GM18520 (cell line): Measurements from ENCODE around the gene MALT1.
"Not testable (repeated sequence)": the region's sequence is repeated elsewhere in the genome, so short reads cannot be mapped to it uniquely, and the experiment has no call there.

ENCODE experiments used
- ATAC-seq: cut with Tn5 transposase; IDR thresholded peaks from one replicate; pipeline ENCODE4 v1.9.1; 2021; ENCODE audit not compliant: unreplicated experiment

Gene MALT1

GRCh38 chr18:58671111-58671631, at the start of gene MALT1:
Gene MALT1 (plus strand): TSS chr18:58671465. CDS start chr18:58671644, 179 bp downstream.
- ATAC-seq: peak; percentile 73

GRCh38 chr18:58624011-58624410, 47.3 kb upstream of the MALT1 start:
- no peak for ATAC-seq

- no peak for ATAC-seq
These were observed 45.4 kb upstream of the MALT1 start for GRCh38 chr18:58625839-58626238.

GRCh38 chr18:58630071-58630470, 41.2 kb upstream of the MALT1 start:
- no peak for ATAC-seq

GRCh38 chr18:58631301-58631700, 40.0 kb upstream of the MALT1 start:
- no peak for ATAC-seq

- no peak for ATAC-seq
These were observed 38.7 kb upstream of the MALT1 start for GRCh38 chr18:58632552-58632951.

- no peak for ATAC-seq
These were observed 37.4 kb upstream of the MALT1 start for GRCh38 chr18:58633874-58634273.

GRCh38 chr18:58635891-58636290, 35.4 kb upstream of the MALT1 start:
- ATAC-seq: no peak

GRCh38 chr18:58637197-58637596, 34.1 kb upstream of the MALT1 start:
- no peak for ATAC-seq

- ATAC-seq: no peak
These were observed 33.3 kb upstream of the MALT1 start for GRCh38 chr18:58637946-58638345.

GRCh38 chr18:58638441-58638840, 32.8 kb upstream of the MALT1 start:
- ATAC-seq: no peak

- ATAC-seq: no peak
These were observed 32.0 kb upstream of the MALT1 start for GRCh38 chr18:58639237-58639636.

GRCh38 chr18:58639751-58640427, 31.4 kb upstream of the MALT1 start:
- ATAC-seq: no peak

GRCh38 chr18:58640428-58640805, 30.8 kb upstream of the MALT1 start:
- ATAC-seq: no peak

GRCh38 chr18:58640891-58641610, 30.2 kb upstream of the MALT1 start:
- no peak for ATAC-seq

- ATAC-seq: not testable (repeated sequence)
These were observed 27.7 kb upstream of the MALT1 start for GRCh38 chr18:58643557-58643956.

- no peak for ATAC-seq
These were observed 25.9 kb upstream of the MALT1 start for GRCh38 chr18:58645398-58645797.

GRCh38 chr18:58646334-58646862, 24.9 kb upstream of the MALT1 start:
- ATAC-seq: no peak

GRCh38 chr18:58649966-58650816, 21.1 kb upstream of the MALT1 start:
- ATAC-seq: peak; percentile 78

GRCh38 chr18:58650830-58651229, 20.4 kb upstream of the MALT1 start:
- not testable (repeated sequence) for ATAC-seq

- ATAC-seq: not testable (repeated sequence)
These were observed 18.0 kb upstream of the MALT1 start for GRCh38 chr18:58653144-58653722.
